ENCODE measurements around the gene LHX8. TPM values are rescaled to one million over a fixed set of nuclear protein-coding genes. Genes with fewer than 3 reads are reported as not detected.

LHX8 gene
- 0.19 and 0.30 TPM in 2 replicates for polyA plus RNA-seq (2012; rRNA removed)
- polyA plus RNA-seq (2012; cell fraction: cytosol; rRNA removed): 0.20 and 0.22 TPM in 2 replicates
- 0.54 TPM in 2 replicates for polyA plus RNA-seq (2012; cell fraction: nucleus; rRNA removed)

DNA sequence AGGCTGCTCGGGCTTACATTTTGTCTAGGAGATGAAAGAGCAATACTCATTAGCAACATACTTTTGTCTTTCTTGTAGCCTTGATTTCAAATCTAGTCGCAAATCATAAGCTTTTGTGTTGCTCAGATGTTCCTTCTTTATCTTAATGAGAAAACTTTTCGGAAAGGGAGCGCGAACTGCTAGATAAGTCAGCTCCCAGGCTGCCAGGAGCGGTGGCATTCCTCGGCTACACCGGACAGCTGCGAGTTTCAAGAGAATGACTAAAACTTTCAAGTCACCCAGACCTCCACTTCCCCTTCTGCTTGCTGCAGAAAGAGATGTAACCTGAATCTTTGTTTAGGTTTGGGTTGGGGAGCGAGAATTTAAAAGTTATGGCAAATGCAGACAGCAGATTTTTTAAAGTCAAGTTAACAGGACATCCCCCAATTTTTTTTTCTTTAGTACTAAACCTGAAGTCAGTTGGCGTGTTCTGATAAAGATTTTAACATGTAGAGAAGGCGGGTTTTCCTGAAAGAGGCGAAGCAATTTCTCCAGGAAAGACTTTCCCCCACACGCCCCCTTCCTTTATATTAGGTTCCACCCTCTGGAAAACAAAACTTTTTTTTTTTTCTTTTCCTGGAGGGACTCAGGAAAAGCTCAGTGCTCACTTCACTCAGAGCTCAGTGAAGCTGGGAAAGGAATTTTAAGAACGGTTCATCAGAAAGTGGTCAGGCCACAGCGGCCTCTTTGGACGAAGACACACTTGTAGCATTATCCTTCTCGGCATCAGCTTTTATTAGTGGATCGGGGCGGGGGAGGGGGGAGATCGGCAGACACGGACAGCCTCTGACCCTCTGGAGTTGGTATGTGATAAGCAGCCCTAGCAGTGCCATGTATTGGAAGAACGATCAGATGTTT, at the start of gene LHX8:
LHX8 (plus strand) TSS at position 639 of the 897 bp plus-strand sequence. CDS start 2,227 bp downstream, outside the sequence.
- 24% methylated on average over 23 of the region's 23 CpGs for WGBS (ENCODE audit: low lambda C conversion rate)
- H3K4me3 ChIP-seq (ENCODE audit: low read depth in 2 of 2, low read length in 1 of 2): no peak within 1 kb of the TSS; a peak in 1 of 4 replicates
- TF ChIP-seq CHD2 (IDR thresholded peaks at IDR 0.05; ENCODE audit: low read length, partially characterized antibody) (no peak), FOXM1 (IDR thresholded peaks at IDR 0.05; ENCODE audit: low read depth) (no peak), NRF1 (IDR thresholded peaks at IDR 0.05; ENCODE audit: low read depth, low read length) (no peak)
- no peaks in the 10 kb centered on the region for H3K9me3 ChIP-seq
- ChIA-PET POLR2A (no interaction called here), CTCF (interaction anchor here (1.1 to 4.0 kb wide), 5 partner anchors 13 to 362 kb away, joined by 3 to 27 read pairs (median 8); no protein-coding TSS in a partner anchor)
- no peaks in the 10 kb centered on the region for H3K79me2 ChIP-seq (ENCODE audit: insufficient read depth)
- no peak within 1 kb of the TSS for H3K9ac ChIP-seq
- peaks cover 0 to 21% of the 10 kb centered on the region in 2 experiments; a peak in 2 of 4 replicates for H3K4me1 ChIP-seq (ENCODE audit: control insufficient read depth in 1 of 2, insufficient read depth in 2 of 2, low read depth in 1 of 2, low read length in 1 of 2)
- no peaks in the 10 kb centered on the region for H3K9me2 ChIP-seq
- peaks cover 8% of the 10 kb centered on the region for H3F3A ChIP-seq (replicated peaks; ENCODE audit: insufficient read depth)
- peaks cover 91% of the 10 kb centered on the region for H3K27me3 ChIP-seq (ENCODE audit: insufficient read depth)
- H2AFZ ChIP-seq (ENCODE audit: low read depth): 0 out of 2 replicates have a peak within 1 kb of the TSS, but pooled peaks have one; percentile 35
- no peaks in the 10 kb centered on the region for H3K36me3 ChIP-seq (replicated peaks in 1 of 2; ENCODE audit: control insufficient read depth in 1 of 2, insufficient read depth in 2 of 2, low read length in 1 of 2)
- peak within 1 kb of the TSS; percentile 34; the same call in 1 of the 2 replicates for H3K4me2 ChIP-seq
- no peak within 1 kb of the TSS for H3K27ac ChIP-seq (ENCODE audit: low read depth in 2 of 2, low read length in 1 of 2)
- no peak for DNase-seq
- no peaks in the 10 kb centered on the region for H4K20me1 ChIP-seq (ENCODE audit: insufficient read depth)

DNA sequence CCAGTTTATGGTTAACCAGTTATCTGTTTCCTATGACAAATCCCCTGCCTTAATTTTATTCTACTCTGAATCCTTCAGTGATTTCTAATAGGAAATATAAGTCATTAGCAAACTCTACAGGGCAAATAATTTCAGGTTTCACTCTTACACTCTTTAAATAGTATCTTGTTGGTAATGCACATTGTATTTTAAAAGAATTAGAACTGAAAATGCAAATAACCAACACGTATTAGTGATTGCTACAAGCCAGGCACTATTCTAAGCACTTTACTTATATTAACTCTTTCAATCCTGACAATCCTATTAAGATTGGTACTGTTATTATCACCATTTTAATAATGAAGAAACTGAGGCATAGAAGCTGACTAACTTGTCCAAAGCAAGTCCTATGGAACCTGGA, 48.3 kb upstream of the LHX8 start:
- H3K9ac ChIP-seq: no peak overlapping the region
- peaks cover 19% of the 10 kb centered on the region for H3F3A ChIP-seq (replicated peaks; ENCODE audit: insufficient read depth)
- H4K20me1 ChIP-seq (ENCODE audit: insufficient read depth): no peaks in the 10 kb centered on the region
- no peaks in the 10 kb centered on the region for H3K79me2 ChIP-seq (ENCODE audit: insufficient read depth)
- no peaks in the 10 kb centered on the region for H3K9me2 ChIP-seq
- CTCF ChIA-PET: no interaction called here
- H3K4me2 ChIP-seq: no peak overlapping the region
- no peak overlapping the region for H2AFZ ChIP-seq (ENCODE audit: low read depth)
- H3K4me3 ChIP-seq (ENCODE audit: low read depth in 2 of 2, low read length in 1 of 2): no peak overlapping the region
- no peak overlapping the region for H3K27ac ChIP-seq (ENCODE audit: low read depth in 2 of 2, low read length in 1 of 2)
- no peak for DNase-seq
- 89% methylated on average over 1 of the region's 1 CpG for WGBS (ENCODE audit: low lambda C conversion rate)
- H3K36me3 ChIP-seq (replicated peaks in 1 of 2; ENCODE audit: control insufficient read depth in 1 of 2, insufficient read depth in 2 of 2, low read length in 1 of 2): no peaks in the 10 kb centered on the region
- 0 out of 4 replicates have a peak, but pooled peaks cover 0 to 6% of the 10 kb centered on the region in 2 experiments for H3K4me1 ChIP-seq (ENCODE audit: control insufficient read depth in 1 of 2, insufficient read depth in 2 of 2, low read depth in 1 of 2, low read length in 1 of 2)
- POLR2A ChIA-PET: no interaction called here
- H3K9me3 ChIP-seq: no peaks in the 10 kb centered on the region
- H3K27me3 ChIP-seq (ENCODE audit: insufficient read depth): no peaks in the 10 kb centered on the region
- TF ChIP-seq ELF1 (IDR thresholded peaks at IDR 0.05): no peak
- TF ChIP-seq TAF1 (IDR thresholded peaks at IDR 0.05; ENCODE audit: borderline replicate concordance, low read depth, low read length): no peak
- no peak for TF ChIP-seq ZBTB33 (IDR thresholded peaks at IDR 0.05; ENCODE audit: borderline replicate concordance, low read depth)
- TF ChIP-seq PBX3 (IDR thresholded peaks at IDR 0.05): no peak
- TF ChIP-seq RXRA (IDR thresholded peaks at IDR 0.05; ENCODE audit: borderline replicate concordance, low read depth): no peak
- no peak for TF ChIP-seq NFIC (IDR thresholded peaks at IDR 0.05; ENCODE audit: borderline replicate concordance)
- TF ChIP-seq TCF12 (IDR thresholded peaks at IDR 0.05): no peak
- no peak for TF ChIP-seq GABPA (IDR thresholded peaks at IDR 0.05; ENCODE audit: low read depth)
- TF ChIP-seq TEAD4 (IDR thresholded peaks at IDR 0.05; ENCODE audit: borderline replicate concordance, insufficient read depth): no peak
- no peak for TF ChIP-seq SIN3A (IDR thresholded peaks at IDR 0.05; ENCODE audit: borderline replicate concordance, low read depth, low read length)
- TF ChIP-seq REST (IDR thresholded peaks at IDR 0.05; ENCODE audit: low read depth, low read length): no peak
- TF ChIP-seq EP300 (IDR thresholded peaks at IDR 0.05; ENCODE audit: borderline replicate concordance in 1 of 2, low read depth in 1 of 2, low read length in 1 of 2): no peak
- no peak for TF ChIP-seq YY1 (IDR thresholded peaks at IDR 0.05; ENCODE audit: low read depth)
- no peak for TF ChIP-seq GATA2 (CRISPR knock-in tag; IDR thresholded peaks at IDR 0.05)
